NT2/D1 (cell line): ENCODE measurements around the gene CEACAM16.

Experiments
- SUZ12 ChIP-seq: IDR thresholded peaks from 2 replicates; pipeline ENCODE4 v1.6.1; 2011; ENCODE audit not compliant: insufficient read length, insufficient read depth; ENCODE audit errors: extremely low read depth
- YY1 ChIP-seq: IDR thresholded peaks from 2 replicates; pipeline ENCODE4 v1.6.1; 2011; ENCODE audit not compliant: insufficient read length, insufficient read depth
- ZNF274 ChIP-seq: IDR thresholded peaks from 2 replicates; pipeline ENCODE4 v1.6.1; 2011; ENCODE audit warnings: mild to moderate bottlenecking, low read depth, low read length

DNA sequence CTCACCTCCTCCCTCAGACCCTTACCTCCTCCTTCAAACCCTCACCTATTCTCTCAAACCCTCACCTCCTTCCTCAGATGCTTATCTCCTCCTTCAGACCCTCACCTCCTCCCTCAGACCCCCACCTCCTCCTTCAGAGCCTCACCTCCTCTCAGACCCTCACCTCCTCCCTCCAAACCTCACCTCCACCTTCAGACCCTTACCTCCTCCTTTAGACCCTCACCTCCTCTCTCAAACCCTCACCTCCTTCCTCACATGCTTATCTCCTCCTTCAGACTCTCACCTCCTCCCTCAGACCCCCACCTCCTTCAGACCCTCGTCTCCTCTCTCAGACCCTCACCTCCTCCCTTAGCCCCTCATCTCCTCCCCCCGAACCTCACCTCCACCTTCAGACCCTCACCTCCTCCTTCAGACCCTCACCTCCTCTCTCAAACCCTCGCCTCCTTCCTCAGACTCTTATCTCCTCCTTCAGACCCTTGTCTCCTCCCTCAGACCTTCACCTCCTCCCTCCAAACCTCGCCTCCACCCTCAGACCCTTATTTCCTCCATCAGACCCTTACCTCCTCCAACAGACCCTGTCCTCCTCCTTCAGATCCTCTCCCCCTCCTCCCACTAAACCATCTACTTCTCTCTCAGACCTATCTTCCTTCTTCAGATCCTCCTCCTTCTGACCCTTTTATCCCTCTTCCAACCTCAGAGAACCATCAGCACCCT is 47.1 kb downstream of the CEACAM16 start:
- TF ChIP-seq YY1 = no peak
- no peak for TF ChIP-seq ZNF274
- no peak for TF ChIP-seq SUZ12
